Measurements from ENCODE around the gene ABHD6.
"Not testable (repeated sequence)": the region's sequence is repeated elsewhere in the genome, so short reads cannot be mapped to it uniquely, and the experiment has no call there.

Gene ABHD6

GRCh38 chr3:58207954-58208353 lies 29.6 kb upstream of the ABHD6 start:
- in situ Hi-C loops (cut with MboI; ENCODE audit: low sequenced_read_pairs), result no loop called here

- in situ Hi-C loops (cut with MboI; ENCODE audit: low sequenced_read_pairs), result no loop called here
Observed at GRCh38 chr3:58209933-58210332, 27.7 kb upstream of the ABHD6 start.

DNA sequence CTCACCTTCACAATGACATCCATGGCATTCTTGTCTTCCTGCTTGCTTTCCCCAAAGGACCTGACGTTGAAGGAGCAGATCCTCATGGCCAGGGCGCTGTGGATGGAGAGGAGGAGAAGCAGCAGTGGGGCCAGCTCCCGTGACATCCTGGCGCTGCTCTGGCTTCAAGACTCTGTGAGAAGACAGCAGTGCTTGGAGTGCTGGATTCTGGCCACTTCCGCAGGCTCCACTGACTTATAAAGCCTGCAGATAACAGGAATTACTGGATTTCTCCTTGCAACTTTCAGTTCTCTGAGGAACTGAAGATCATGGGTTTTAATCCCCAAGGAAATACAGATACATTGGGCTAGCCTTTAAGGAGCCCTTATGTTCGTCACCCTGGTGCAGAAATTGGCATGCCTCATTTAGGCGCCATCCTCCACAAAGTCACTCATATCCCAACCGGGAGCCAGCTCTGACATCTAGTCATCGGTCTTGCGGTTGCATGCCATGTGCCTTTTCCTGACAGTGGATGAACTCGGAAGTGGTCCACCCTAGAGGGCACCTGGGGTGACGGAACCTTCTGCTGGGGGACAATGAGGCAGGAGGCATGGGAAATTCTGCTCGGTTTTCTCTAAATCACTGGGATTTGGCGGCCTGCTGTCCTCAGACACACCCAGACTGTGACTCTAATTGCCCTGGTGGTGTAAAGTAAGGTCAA lies 26.7 kb upstream of the ABHD6 start, which contains the start of gene DNASE1L3:
Gene DNASE1L3, minus strand, starts transcription at position 212 of the 700 bp plus-strand sequence. Its CDS starts 66 bp downstream, at position 146.
- in situ Hi-C loops (cut with MboI; ENCODE audit: low sequenced_read_pairs), result no loop called here

DNA sequence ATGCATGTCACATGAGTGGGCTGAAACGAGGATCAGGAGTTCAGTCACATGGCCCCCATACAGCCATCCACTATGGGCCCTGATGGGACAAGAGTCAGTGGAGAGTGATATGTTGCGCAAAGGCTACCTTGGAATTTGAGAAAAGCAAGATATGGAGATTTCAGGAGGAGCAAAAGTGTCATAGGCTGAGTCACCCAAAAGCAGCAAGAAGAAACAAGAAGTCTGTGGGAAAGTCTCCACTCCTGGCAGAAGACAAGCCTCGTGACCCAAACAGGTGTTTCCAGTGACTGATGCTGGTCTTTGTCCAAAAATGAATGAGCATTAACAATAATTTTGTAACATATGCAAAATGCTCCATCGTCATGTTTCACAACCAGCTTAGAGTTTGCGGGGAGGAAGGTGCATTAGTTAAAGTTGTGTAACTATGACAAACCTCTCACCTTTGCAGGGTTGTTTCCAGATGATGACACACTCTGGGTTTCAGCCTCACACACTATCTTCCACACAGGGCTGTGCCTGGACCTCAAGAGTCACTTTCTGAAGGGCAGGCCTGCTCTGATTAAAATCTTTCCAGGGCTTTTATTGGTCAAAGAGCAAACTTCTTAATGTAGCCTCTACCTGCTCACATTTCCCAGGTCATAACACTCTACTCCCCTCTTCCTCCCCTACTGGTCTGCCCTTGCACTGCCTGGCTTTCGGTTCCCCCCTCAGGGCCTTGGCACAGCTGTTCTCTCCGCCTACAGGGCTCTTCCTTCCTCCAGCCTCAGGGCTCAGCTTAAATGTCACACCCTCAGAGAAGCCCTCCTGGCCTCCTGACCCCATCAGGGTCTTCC lies 22.9 kb upstream of the ABHD6 start:
- in situ Hi-C loops (cut with MboI; ENCODE audit: low sequenced_read_pairs), result no loop called here

- in situ Hi-C loops (cut with MboI; ENCODE audit: low sequenced_read_pairs), result no loop called here
Observed at GRCh38 chr3:58215317-58216025, 22.1 kb upstream of the ABHD6 start.

GRCh38 chr3:58216496-58217195 lies 20.9 kb upstream of the ABHD6 start:
- in situ Hi-C loops (cut with MboI; ENCODE audit: low sequenced_read_pairs), result no loop called here

DNA sequence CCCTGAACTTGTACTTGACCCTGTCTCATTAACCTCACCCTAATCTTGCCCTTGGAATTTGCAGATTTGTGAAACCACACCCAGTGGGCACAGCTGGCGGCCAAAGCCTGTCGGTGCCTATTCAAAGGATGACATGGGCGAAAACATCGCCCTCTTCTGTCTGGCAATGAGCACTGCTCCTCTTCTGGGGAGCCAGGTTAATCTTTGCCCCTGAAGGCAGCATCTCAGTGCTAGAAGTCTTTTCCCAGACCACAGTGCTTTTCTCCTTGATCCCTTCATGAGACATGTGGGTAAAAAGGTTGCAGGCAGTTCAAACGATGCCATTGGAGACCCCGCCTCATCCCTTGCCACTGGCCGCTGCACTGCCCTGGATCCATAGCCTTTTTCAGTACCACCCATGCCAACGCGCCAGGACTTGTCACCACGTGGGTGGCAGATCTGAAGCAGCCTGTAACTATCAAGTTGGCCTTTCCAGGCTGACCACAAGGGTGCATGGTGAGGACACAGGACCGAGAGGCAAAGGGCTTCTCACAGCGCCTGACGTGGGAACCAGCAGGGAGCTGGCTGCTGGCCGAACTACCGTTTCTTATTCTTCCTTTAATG lies 20.3 kb upstream of the ABHD6 start:
- in situ Hi-C loops (cut with MboI; ENCODE audit: low sequenced_read_pairs), result no loop called here

GRCh38 chr3:58218904-58219303 lies 18.7 kb upstream of the ABHD6 start:
- in situ Hi-C loops (cut with MboI; ENCODE audit: low sequenced_read_pairs), result no loop called here

- in situ Hi-C loops (cut with MboI; ENCODE audit: low sequenced_read_pairs), result no loop called here
Observed at GRCh38 chr3:58222161-58222724, 15.3 kb upstream of the ABHD6 start.

DNA sequence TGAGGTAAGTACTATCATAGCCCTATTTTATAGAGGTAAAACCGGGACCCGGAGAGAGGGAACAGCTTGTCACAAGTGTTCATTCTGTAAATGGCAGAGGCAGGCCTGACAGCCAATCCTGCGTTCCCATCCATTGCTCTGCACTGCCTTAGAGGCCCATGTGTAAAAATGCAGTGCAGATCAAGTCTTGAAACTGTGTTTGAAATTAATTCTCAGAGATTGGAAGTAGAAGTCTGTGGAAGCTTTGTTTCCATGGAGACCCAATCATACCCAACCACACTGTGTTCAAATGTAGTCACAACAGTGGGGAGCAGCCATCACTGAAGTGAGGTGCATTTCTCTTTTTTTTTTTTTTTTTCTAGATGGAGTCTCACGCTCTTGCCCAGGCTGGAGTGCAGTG lies 13.7 kb upstream of the ABHD6 start:
- in situ Hi-C loops (cut with MboI; ENCODE audit: low sequenced_read_pairs), result no loop called here

DNA sequence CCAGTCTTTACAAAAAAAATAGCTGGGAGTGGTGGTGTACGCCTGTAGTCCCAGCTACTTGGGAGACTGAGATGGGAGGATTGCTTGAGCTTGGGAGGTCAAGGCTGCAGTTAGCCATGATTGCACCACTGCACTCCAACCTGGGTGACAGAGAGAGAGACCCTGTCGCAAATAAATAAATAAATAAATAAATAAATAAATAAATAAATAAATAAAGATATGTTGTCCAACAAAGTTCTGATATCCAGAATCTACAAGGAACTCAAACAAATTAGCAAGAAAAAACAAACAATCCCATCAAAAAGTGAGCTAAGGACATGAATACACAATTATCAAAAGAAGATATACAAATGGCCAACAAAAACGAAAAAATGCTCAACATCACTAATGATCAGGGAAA lies 9.7 kb upstream of the ABHD6 start:
- in situ Hi-C loops (cut with MboI; ENCODE audit: low sequenced_read_pairs), result not testable (repeated sequence)

- in situ Hi-C loops (cut with MboI; ENCODE audit: low sequenced_read_pairs), result no loop called here
Observed at GRCh38 chr3:58230876-58231552, 6.6 kb upstream of the ABHD6 start.

DNA sequence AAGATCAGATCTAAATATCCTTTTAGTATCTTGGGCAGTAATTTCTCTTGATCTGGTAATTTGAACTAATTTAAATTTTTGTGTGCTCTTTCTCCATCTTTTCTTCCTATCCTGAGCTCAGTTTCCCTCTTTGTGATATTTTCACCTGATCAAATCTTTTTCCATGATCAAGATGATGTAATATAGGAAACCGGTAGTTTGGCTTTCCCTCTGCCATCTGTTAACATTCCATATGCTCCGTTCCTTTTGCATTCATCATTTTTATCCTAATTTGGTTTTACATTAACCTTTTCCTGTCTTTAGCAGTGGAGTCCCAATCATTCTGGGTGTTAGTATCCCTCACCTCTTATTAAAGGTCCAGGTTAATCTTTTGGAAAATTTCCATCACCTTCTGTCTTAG lies 5.9 kb upstream of the ABHD6 start:
- in situ Hi-C loops (cut with MboI; ENCODE audit: low sequenced_read_pairs), result no loop called here

DNA sequence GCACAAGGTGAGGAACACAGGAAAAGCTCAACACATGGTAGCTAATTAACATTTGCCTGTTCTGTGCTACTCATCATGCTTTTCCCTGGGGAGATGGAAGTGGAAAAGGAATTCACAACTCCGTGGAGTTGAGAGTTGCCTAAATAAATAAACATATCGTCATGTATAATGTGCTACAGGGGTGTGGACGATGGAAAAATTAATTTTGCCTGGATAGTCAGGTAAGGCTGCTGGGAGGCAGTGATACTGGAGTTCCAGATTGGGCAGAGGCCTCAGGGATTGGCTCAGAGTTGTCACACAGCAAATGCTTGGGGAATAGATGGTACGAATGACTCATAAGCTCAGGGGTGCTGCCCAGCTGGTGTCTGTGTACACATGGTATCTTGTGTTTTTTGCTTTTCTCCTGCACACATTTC lies 3.1 kb upstream of the ABHD6 start:
- in situ Hi-C loops (cut with MboI; ENCODE audit: low sequenced_read_pairs), result no loop called here

DNA sequence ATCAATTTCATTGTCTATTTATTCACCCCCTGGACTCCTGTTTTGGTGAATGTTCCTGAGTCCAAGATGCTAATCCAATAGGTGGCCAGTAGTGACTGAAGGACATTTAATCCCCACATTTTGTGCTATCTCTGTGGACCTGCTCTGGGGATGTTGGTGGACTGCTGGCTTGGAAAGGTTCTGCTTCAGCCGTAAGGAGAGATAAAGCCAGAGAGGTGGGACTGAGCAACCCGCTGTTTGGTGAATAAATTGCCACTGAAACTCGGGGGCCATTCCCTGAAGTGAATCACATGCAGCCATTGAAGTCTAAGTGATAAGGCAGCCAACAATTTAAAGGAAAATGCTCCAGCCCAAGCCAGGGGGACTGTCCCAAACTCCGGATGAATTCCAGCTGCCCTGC lies 1.6 kb upstream of the ABHD6 start:
- in situ Hi-C loops (cut with MboI; ENCODE audit: low sequenced_read_pairs), result no loop called here

- in situ Hi-C loops (cut with MboI; ENCODE audit: low sequenced_read_pairs), result no loop called here
Observed at GRCh38 chr3:58236527-58237237, 910 bp upstream of the ABHD6 start.

DNA sequence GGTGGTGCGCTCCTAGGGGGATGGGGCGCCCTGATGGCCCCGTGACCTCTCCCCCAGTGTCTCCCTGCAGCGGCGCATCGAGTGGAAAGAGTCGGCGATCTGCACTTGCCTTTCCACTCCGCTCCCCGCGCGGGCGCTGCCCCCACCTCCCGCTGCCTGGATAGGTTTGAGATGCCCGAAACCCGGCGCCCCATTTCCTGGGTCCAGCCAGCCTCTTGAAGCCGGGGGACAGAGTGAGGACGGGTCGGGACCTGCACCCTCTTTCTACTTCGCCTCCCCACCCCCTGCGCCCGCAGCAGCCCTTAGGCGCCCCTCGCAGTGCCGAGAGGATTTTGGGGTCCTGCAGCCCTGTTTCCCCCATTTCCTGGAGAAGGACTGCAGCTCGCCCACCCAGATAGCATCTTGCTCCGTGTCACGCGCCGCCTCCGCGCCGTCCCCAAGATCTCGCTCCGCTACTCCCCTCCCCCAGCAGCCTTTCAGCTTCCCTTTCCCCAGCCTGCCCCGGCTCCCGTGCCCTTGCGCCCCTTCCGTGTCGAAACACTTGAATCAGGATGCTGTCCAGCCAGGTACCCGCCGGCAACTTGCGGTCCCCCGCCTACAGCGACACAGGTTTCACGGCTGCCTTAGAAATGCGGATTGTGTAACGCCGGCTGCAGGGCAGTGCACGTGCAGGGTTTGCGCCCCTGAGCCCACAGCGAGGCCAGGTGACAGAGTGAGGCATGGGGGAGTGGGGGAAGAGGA lies 519 bp downstream of the ABHD6 start:
- in situ Hi-C loops (cut with MboI; ENCODE audit: low sequenced_read_pairs), result no loop called here

- in situ Hi-C loops (cut with MboI; ENCODE audit: low sequenced_read_pairs), result no loop called here
Observed at GRCh38 chr3:58238830-58239229, 1.2 kb downstream of the ABHD6 start.

Data from HL-60/S4 treated with retinoic acid at 250 ng/mL for 4 days and 3 days (cell line).